B cell (primary cell): ENCODE measurements around the gene RAC3. TPM values are rescaled to one million over a fixed set of nuclear protein-coding genes. Genes with fewer than 3 reads are reported as not detected.

Source experiments
- ATAC-seq: fragments of 200-7000 bp; cut with Tn5 transposase; one replicate; pipeline ENCODE4 v1.10.0; 2021; ENCODE audit warnings: low read depth, mild to moderate bottlenecking, moderate number of reproducible peaks, moderate library complexity
- CTCF ChIA-PET: fragments of 350-600 bp; sonication (Branson Sonifier 250); formaldehyde crosslinking; loops from one replicate; lab custom pipeline; 2021; ENCODE audit warnings: antibody characterized with exemption, inconsistent platforms; lab: Charles Lee
- POLR2A ChIA-PET: fragments of 350-600 bp; sonication (Branson Sonifier 250); formaldehyde crosslinking; loops from one replicate; lab custom pipeline; 2021; ENCODE audit warnings: antibody characterized with exemption; lab: Charles Lee
- DNase-seq: peaks from one replicate; pipeline ENCODE4 v3.0.0; 2013
- H2AFZ ChIP-seq: 2 replicates; pipeline ENCODE4 v1.6.1; 2012; ENCODE audit warnings: mild to moderate bottlenecking, low read depth, low read length; ENCODE audit not compliant: insufficient read depth, poor library complexity, severe bottlenecking
- H3K27ac ChIP-seq, 2 donors: 1 replicate in 1 of 2; 2 replicates in 1 of 2; pipeline ENCODE4 v1.5.1; 2012 to 2013; ENCODE audit warnings: low read length in 2 of 2, mild to moderate bottlenecking in 2 of 2, moderate library complexity in 1 of 2
- H3K27me3 ChIP-seq, 4 experiments: fragments of 200-600 bp in 1 of 4; sonication (generic) in 1 of 4; replicated peaks in 1 of 4; 1 replicate in 2 of 4; 2 replicates in 2 of 4; pipeline versions ENCODE4 v1.6.1 to v1.7.0; 2013 to 2016; ENCODE audit warnings: low read length in 3 of 4, mild to moderate bottlenecking in 2 of 4, mixed read lengths in 1 of 4, moderate library complexity in 1 of 4; ENCODE audit not compliant: insufficient read depth in 4 of 4, control insufficient read depth in 3 of 4; ENCODE audit errors: control extremely low read depth in 1 of 4
- H3K36me3 ChIP-seq, 2 experiments: replicated peaks in 1 of 2; 1 replicate in 1 of 2; 2 replicates in 1 of 2; pipeline versions ENCODE4 v1.6.1 to v1.7.1; 2013; ENCODE audit warnings: low read length in 1 of 2; ENCODE audit not compliant: insufficient read depth in 2 of 2, control insufficient read depth in 1 of 2; ENCODE audit errors: control extremely low read depth in 1 of 2, extremely low read depth in 1 of 2
- H3K4me1 ChIP-seq, 2 donors: fragments of 200-600 bp in 1 of 2; sonication (generic) in 1 of 2; 1 replicate in 1 of 2; 2 replicates in 1 of 2; pipeline versions ENCODE4 v1.5.1 to v1.6.1; 2013 to 2017; ENCODE audit warnings: low read length in 2 of 2; ENCODE audit not compliant: control insufficient read depth in 2 of 2, insufficient read depth in 2 of 2
- H3K4me2 ChIP-seq: replicated peaks from 2 replicates; pipeline ENCODE3; 2012; ENCODE audit warnings: mild to moderate bottlenecking, low read depth, low read length; ENCODE audit not compliant: poor library complexity, severe bottlenecking
- H3K4me3 ChIP-seq, 5 experiments: fragments of 200-600 bp in 1 of 5; sonication (generic) in 1 of 5; 1 replicate in 3 of 5; 2 replicates in 2 of 5; pipeline versions ENCODE4 v1.5.1 to v1.7.0; 2011 to 2016; ENCODE audit warnings: low read length in 4 of 5, mild to moderate bottlenecking in 4 of 5, low read depth in 2 of 5, control low read depth in 1 of 5, moderate library complexity in 1 of 5; ENCODE audit not compliant: insufficient read depth in 1 of 5; ENCODE audit errors: control extremely low read depth in 1 of 5, extremely low read depth in 1 of 5
- H3K79me2 ChIP-seq: fragments of 200-600 bp; sonication (generic); one replicate; pipeline ENCODE4 v1.6.0; 2016; ENCODE audit warnings: low read length; ENCODE audit not compliant: control insufficient read depth, insufficient read depth
- H3K9ac ChIP-seq: fragments of 200-600 bp; sonication (generic); 2 replicates; pipeline ENCODE4 v1.6.1; 2017; ENCODE audit warnings: mild to moderate bottlenecking, low read length, moderate library complexity
- H3K9me3 ChIP-seq, 3 donors: one replicate each; pipeline versions ENCODE4 v1.6.1 to v1.7.1; 2013; ENCODE audit warnings: low read length in 2 of 3; ENCODE audit not compliant: control insufficient read depth in 2 of 3, insufficient read depth in 1 of 3; ENCODE audit errors: control extremely low read depth in 1 of 3
- H4K20me1 ChIP-seq: 2 replicates; pipeline ENCODE4 v1.6.0; 2012; ENCODE audit warnings: mild to moderate bottlenecking, low read length; ENCODE audit not compliant: insufficient read depth, control insufficient read depth, poor library complexity, severe bottlenecking
- H3K27ac Mint-ChIP-seq: one replicate; pipeline ENCODE4 v1.8.0; 2021; ENCODE audit warnings: mixed read lengths
- H3K27me3 Mint-ChIP-seq: one replicate; pipeline ENCODE4 v1.8.0; 2021; ENCODE audit warnings: mixed read lengths
- H3K4me1 Mint-ChIP-seq: one replicate; pipeline ENCODE4 v1.8.0; 2021; ENCODE audit warnings: mixed read lengths
- H3K4me3 Mint-ChIP-seq: one replicate; pipeline ENCODE4 v1.8.0; 2021; ENCODE audit warnings: mixed read lengths
- H3K9me3 Mint-ChIP-seq: one replicate; pipeline ENCODE4 v1.8.0; 2022; ENCODE audit warnings: mixed read lengths; ENCODE audit not compliant: insufficient read depth
- EZH2 ChIP-seq: IDR thresholded peaks from 2 replicates; pipeline ENCODE4 v1.6.1; 2012; ENCODE audit warnings: borderline replicate concordance, low read depth, mild to moderate bottlenecking, moderate library complexity, low read length; ENCODE audit not compliant: insufficient read depth, poor library complexity, severe bottlenecking
- WGBS: methylation state at CpG from one replicate; pipeline ENCODE4 v1.1.5; 2013; ENCODE audit warnings: missing lambda C conversion rate; ENCODE audit not compliant: insufficient coverage; 5-methylcytosine and 5-hydroxymethylcytosine counted together
- intact Hi-C: fragments of 100-400 bp; cut with micrococcal nuclease; formaldehyde crosslinking; loops from one replicate; pipeline ENCODE4 v1.10.0; 2022
- polyA plus RNA-seq: library from polyadenylated mRNA; depleted of rRNA; stranded (reverse); fragments of >200 nt; gene quantifications from 2 replicates; pipeline ENCODE4 v1.2.3, GENCODE V29; 2012
- total RNA-seq, 2 donors: library from RNA; stranded (reverse); fragments of 120-200 nt in 1 of 2; gene quantifications; 1 replicate in 1 of 2; 2 replicates in 1 of 2; pipeline versions ENCODE4 v1.2.3 to v1.2.4, GENCODE V29; 2013 to 2022
- TF ChIP-seq, protein P1 (sequence below): fragments of 200-600 bp; IDR thresholded peaks from one replicate; pipeline ENCODE4 v1.8.0; 2022; ENCODE audit warnings: antibody characterized with exemption, mild to moderate bottlenecking

Gene RAC3
- total and polyA plus RNA-seq, 2 donors (not counting 1 experiment from before 2014, with no cell fraction given): 0.62 to 2.0 TPM

DNA sequence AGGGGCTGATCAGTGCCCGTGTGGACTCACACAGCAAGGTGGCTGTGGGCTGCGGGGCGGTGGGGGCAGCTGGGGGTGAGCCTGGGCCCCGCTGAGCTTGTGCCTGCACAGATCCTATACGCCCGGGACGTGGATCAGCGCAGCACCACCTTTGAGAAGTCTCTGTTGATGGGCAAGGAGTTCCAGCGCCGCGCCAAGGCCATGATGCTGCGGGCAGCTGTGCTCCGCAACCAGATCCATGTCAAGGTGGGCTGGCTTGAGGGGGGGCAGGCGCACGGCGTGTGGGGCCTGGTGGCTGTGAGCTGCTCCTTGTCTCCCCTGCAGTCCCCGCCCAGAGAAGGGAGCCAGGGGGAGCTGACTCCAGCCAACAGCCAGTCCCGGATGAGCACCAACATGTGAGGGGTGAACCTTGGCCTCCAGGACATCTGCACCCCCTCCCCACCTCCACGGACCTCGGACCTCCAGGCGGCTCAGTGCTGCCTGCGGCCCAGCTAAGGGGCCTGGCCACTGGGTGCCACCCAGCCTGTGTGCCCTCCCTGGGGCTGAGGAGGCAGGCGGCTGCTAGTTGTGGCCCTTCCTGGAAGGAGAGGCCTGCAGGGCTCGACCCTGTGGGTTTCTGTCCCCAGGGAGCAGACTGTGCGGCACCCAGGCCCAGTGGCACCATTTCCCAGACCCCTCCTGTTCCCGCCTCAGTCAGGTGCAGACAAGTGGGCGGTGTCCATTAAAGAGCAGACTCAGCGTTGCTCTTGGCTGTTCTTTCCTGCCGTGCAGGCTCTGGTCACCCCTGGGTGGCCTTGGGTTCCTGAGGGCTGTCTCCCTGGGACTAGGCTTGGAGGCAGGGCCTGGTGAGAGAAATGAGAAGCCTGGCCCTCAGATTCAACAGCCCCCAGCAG, 25.5 kb downstream of the RAC3 start:
- H3K9ac ChIP-seq: no peak overlapping the region

More for the DNA sequence above, 25.5 kb downstream of the RAC3 start:
- Histone ChIP-seq H3K4me1 (peaks cover 11 to 19% of the 10 kb centered on the region in 2 donors), H3K9me3 (no peaks in the 10 kb centered on the region), H3K27me3 (no peaks in the 10 kb centered on the region), H3K4me2 (no peak overlapping the region), H3K36me3 (peaks cover 0 to 53% of the 10 kb centered on the region in 2 experiments), H4K20me1 (peaks cover 19% of the 10 kb centered on the region), H3K79me2 (peaks cover 20% of the 10 kb centered on the region), H3K27ac (no peak overlapping the region), H2AFZ (no peak overlapping the region), H3K4me3 (no peak overlapping the region)
- no peak for TF ChIP-seq EZH2
- TF ChIP-seq, protein P1, sequence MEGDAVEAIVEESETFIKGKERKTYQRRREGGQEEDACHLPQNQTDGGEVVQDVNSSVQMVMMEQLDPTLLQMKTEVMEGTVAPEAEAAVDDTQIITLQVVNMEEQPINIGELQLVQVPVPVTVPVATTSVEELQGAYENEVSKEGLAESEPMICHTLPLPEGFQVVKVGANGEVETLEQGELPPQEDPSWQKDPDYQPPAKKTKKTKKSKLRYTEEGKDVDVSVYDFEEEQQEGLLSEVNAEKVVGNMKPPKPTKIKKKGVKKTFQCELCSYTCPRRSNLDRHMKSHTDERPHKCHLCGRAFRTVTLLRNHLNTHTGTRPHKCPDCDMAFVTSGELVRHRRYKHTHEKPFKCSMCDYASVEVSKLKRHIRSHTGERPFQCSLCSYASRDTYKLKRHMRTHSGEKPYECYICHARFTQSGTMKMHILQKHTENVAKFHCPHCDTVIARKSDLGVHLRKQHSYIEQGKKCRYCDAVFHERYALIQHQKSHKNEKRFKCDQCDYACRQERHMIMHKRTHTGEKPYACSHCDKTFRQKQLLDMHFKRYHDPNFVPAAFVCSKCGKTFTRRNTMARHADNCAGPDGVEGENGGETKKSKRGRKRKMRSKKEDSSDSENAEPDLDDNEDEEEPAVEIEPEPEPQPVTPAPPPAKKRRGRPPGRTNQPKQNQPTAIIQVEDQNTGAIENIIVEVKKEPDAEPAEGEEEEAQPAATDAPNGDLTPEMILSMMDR: no peak
- H3K9me3 Mint-ChIP-seq: no peaks in the 10 kb centered on the region
- H3K27ac Mint-ChIP-seq: no peak overlapping the region
- no peaks in the 10 kb centered on the region for H3K27me3 Mint-ChIP-seq
- ATAC-seq (no peak), DNase-seq (no peak)
- peaks cover 3% of the 10 kb centered on the region for H3K4me1 Mint-ChIP-seq
- intact Hi-C loops: no loop called here
- ChIA-PET POLR2A (interaction anchor here (0.5 kb wide), 1 partner anchor 388 kb away, joined by 3 read pairs; no protein-coding TSS in a partner anchor), CTCF (no interaction called here)
- 90% methylated on average over 29 of the region's 29 CpGs for WGBS
- H3K4me3 Mint-ChIP-seq: no peak overlapping the region
